ENCODE data around the gene FBXL16. TPM values are rescaled to one million over a fixed set of nuclear protein-coding genes. Genes with fewer than 3 reads are reported as not detected.
"Not testable (repeated sequence)": the region's sequence is repeated elsewhere in the genome, so short reads cannot be mapped to it uniquely, and the experiment has no call there.

The FBXL16 gene
- total RNA-seq, 6 donors from 2014 or later, result 1.0 to 8.1 (median 4.1) TPM

DNA sequence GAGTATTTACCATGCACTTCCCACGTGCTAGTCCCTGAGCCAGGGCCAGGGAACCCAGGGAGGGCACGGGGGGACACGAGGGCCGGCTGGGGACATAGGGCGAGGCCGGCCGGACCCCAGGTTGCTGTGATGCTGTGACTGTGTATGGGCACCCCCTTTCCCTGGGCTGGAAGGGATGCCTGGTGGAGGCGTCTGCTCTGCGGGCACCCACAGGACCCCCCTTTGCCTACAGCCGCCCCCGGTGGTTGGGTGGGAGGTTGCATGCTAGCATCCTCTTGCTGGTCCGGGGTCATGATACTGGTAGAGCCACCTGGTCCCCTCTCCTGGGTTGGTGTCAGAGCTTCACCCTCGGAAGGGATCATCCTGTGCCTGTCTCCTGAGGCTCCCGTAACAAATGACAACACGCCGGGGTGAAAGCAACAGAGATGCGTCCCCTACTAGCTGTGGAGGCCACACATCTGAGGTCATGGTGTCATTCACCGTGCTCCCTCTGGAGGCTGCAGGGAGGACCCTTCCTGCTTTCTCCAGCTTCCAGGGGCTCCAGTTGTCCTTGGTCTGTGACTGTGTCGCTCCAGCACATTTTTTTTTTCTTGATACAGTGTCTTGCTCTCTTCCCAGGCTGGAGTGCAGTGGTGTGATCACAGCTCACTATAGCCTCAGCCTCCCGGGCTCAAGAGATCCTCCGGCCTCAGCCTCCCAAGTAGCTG is 38.3 kb upstream of the FBXL16 start:
- Histone ChIP-seq H3K4me1 (peaks cover 13 to 17% (median 13%) of the 10 kb centered on the region in 4 donors), H3K4me3 (no peak overlapping the region), H3K27ac (no peak overlapping the region), H3K27me3 (no peaks in the 10 kb centered on the region), H3K36me3 (no peaks in the 10 kb centered on the region), H3K9me3 (no peaks in the 10 kb centered on the region)
- no peak for TF ChIP-seq POLR2A (IDR thresholded peaks at IDR 0.05)
- no peak for TF ChIP-seq EP300 (IDR thresholded peaks at IDR 0.05)
- TF ChIP-seq, protein P1, sequence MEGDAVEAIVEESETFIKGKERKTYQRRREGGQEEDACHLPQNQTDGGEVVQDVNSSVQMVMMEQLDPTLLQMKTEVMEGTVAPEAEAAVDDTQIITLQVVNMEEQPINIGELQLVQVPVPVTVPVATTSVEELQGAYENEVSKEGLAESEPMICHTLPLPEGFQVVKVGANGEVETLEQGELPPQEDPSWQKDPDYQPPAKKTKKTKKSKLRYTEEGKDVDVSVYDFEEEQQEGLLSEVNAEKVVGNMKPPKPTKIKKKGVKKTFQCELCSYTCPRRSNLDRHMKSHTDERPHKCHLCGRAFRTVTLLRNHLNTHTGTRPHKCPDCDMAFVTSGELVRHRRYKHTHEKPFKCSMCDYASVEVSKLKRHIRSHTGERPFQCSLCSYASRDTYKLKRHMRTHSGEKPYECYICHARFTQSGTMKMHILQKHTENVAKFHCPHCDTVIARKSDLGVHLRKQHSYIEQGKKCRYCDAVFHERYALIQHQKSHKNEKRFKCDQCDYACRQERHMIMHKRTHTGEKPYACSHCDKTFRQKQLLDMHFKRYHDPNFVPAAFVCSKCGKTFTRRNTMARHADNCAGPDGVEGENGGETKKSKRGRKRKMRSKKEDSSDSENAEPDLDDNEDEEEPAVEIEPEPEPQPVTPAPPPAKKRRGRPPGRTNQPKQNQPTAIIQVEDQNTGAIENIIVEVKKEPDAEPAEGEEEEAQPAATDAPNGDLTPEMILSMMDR (IDR thresholded peaks at IDR 0.05), result no peak
- no peak for TF ChIP-seq POLR2AphosphoS5 (IDR thresholded peaks at IDR 0.05)
- DNase-seq (peak in 1 of 2 donors; percentile 72), ATAC-seq (ENCODE audit: low FRiP score in 2 of 2) (no peak)
- 76% methylated on average over 9 to 21 of the region's 21 CpGs for WGBS, 2 donors

DNA sequence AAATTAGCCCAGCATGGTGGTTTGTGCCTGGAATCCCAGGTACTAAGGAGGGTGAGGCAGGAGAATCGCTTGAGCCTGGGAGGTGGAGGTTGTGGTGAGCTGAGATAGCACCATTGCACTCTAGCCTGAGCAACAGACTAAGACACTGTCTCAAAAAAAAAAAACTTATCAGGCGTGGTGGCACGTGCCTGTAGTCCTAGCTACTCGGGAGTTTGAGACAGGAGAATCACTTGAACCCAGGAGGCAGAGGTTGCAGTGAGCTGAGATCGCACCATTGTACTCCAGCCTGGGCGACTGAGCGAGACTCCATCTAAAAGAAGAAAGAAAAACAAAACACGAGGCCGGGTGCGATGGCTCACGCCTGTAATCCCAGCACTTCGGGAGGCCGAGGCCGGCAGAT is 37.3 kb upstream of the FBXL16 start:
- not testable (repeated sequence) for H3K4me3 ChIP-seq; H3K27me3 ChIP-seq; DNase-seq; H3K36me3 ChIP-seq; ATAC-seq (ENCODE audit: low FRiP score in 2 of 2); H3K27ac ChIP-seq; H3K9me3 ChIP-seq
- WGBS, 2 donors, result 80 to 81% methylated on average over 14 of the region's 14 CpGs
- H3K4me1 ChIP-seq, result peaks cover 13 to 17% (median 13%) of the 10 kb centered on the region in 4 donors

DNA sequence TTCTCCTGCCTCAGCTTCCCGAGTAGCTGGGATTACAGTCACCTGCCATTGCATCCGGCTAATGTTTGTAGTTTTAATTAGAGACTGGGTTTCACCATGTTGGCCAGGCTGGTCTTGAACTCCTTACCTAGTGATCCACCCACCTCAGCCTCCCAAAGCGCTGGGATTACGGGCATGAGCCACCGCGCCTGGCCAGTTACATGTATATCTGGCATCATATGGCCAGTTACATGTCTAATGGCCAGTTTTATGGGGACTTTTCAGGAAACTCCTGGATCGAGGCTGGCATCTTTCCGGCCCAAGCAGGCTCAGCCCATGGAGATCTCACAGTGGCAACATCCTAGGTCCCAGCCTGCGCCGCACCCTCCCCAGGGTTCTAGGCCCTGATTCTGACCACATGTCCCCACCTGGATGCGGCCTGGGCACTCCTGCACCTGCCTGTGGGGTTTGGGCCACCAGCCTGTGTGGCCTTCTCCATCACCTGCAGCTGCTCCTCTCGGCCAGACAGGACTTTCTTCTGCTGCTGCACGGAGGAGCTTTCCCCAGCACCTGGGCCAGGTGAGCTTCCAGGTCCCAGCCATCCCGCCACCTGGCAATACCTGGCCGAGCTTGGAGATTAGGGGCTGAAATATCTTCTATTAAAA is 36.5 kb upstream of the FBXL16 start:
- peak in 1 of 2 donors; percentile 74 for DNase-seq
- Histone ChIP-seq H3K9me3 (no peaks in the 10 kb centered on the region), H3K4me1 (peaks cover 13 to 17% (median 13%) of the 10 kb centered on the region in 4 donors), H3K27ac (no peak overlapping the region), H3K36me3 (peaks cover 0 to 14% (median 6%) of the 10 kb centered on the region in 4 donors), H3K27me3 (no peaks in the 10 kb centered on the region), H3K4me3 (no peak overlapping the region)
- WGBS, 2 donors, result 89 to 90% methylated on average over 11 to 14 of the region's 15 CpGs
- no peak for TF ChIP-seq POLR2AphosphoS5 (IDR thresholded peaks at IDR 0.05)
- no peak for ATAC-seq (ENCODE audit: low FRiP score in 2 of 2)

DNA sequence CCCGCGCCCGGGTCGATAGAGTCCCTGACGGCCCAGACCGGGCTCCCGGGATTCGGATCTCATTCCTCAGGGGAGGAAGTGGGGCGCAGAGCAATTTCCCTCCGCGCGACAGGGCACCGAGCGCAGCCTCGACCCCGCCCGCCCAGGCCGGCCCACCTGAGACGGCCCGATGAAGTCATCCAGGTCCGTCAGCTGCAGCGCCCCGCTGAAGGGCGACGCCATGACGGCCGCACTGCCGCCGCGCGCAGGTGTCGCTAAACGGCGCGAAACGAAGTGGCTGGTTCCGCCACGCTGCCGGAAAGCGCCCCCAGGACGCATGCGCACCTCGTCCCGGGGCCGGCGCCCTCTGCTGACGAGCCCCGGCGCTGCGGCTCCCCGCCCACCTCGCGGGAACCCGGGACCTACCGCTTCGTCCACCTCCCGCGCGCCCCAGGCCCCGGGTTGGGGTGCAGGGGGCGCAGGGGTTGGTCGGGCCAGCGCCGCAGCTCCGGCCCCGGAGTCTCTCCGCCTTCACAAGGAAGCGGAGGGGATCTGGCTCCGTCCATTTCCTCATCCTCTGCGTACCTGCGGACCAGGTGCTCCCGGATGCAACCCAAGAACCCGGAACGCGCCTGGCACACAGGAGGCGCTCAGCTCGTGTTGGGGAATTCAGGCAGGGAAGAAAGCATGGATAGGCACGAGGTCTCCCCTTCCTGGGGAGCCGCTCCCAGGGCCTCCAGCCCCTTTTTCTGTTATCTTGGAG is 35.3 kb upstream of the FBXL16 start, which contains the start of gene CIAO3:
Gene CIAO3 (minus strand): TSS at position 234 of the 742 bp plus-strand sequence. CDS start 12 bp downstream, at position 222.
- Histone ChIP-seq H3K27ac (peak within 1 kb of the TSS; percentile 8 to 82 (median 66)), H3K4me1 (peaks cover 13 to 17% (median 13%) of the 10 kb centered on the region in 4 donors), H3K9me3 (no peaks in the 10 kb centered on the region), H3K36me3 (peaks cover 0 to 26% (median 18%) of the 10 kb centered on the region in 4 donors), H3K4me3 (peak within 1 kb of the TSS; percentile 72 to 99 (median 88)), H3K27me3 (no peaks in the 10 kb centered on the region)
- 0 to 2% methylated on average over 7 to 26 of the region's 79 CpGs for WGBS, 2 donors
- DNase-seq (peak; percentile 88 to 99), ATAC-seq (ENCODE audit: low FRiP score in 2 of 2) (peak; percentile 91 to 96)
- TF ChIP-seq POLR2A (IDR thresholded peaks at IDR 0.05) (peak in 2 of 4 donors; percentile 68 to 86), EP300 (IDR thresholded peaks at IDR 0.05) (peak in 1 of 4 donors; percentile 98), POLR2AphosphoS5 (IDR thresholded peaks at IDR 0.05) (peak; percentile 100)
- TF ChIP-seq, protein P1 (IDR thresholded peaks at IDR 0.05), result peak; percentile 93 to 100 (median 98)

DNA sequence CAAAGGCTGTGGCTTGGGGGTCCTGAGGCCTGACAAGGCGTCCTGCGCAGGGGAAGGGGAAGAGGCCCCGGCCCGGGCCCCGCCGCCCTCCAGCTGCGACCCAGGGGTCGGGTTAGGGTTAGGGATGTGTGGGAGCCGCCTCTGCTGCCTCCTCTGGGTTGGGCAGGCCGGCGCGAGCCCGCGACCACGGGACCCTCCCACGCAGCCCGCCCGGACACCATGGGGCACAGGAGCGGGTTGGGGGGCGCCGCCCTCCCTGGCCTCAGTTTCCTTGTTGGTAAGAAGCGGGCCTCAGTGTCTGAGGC is 34.8 kb upstream of the FBXL16 start:
- peak overlapping the region; percentile 8 to 82 (median 66) for H3K27ac ChIP-seq
- peak overlapping the region; percentile 72 to 99 (median 88) for H3K4me3 ChIP-seq
- no peaks in the 10 kb centered on the region for H3K9me3 ChIP-seq
- H3K36me3 ChIP-seq, result peaks cover 0 to 31% (median 21%) of the 10 kb centered on the region in 4 donors
- WGBS, 2 donors, result 0% methylated on average over 13 of the region's 22 CpGs; no CpG with 5 or more reads in 1 of the 2 donors
- H3K27me3 ChIP-seq, result no peaks in the 10 kb centered on the region
- DNase-seq (peak in 1 of 2 donors; percentile 88), ATAC-seq (ENCODE audit: low FRiP score in 2 of 2) (peak in 1 of 2 donors; percentile 25)
- TF ChIP-seq POLR2AphosphoS5 (IDR thresholded peaks at IDR 0.05) (no peak), POLR2A (IDR thresholded peaks at IDR 0.05) (no peak), EP300 (IDR thresholded peaks at IDR 0.05) (no peak)
- TF ChIP-seq, protein P1 (IDR thresholded peaks at IDR 0.05), result no peak
- peaks cover 13 to 17% (median 13%) of the 10 kb centered on the region in 4 donors for H3K4me1 ChIP-seq

Measured in upper lobe of left lung (tissue), 6 donors.